GM12872 (cell line): ENCODE data around the gene TMEM38B.

Source experiments
- CTCF ChIP-seq: IDR thresholded peaks from 3 replicates; pipeline ENCODE4 v1.5.1; 2011; ENCODE audit warnings: low read depth, mild to moderate bottlenecking, low read length, moderate library complexity; ENCODE audit not compliant: insufficient read depth

TMEM38B gene

GRCh38 chr9:105711867-105712266 lies 17.5 kb downstream of the TMEM38B start:
- TF ChIP-seq CTCF, result no peak

- no peak for TF ChIP-seq CTCF
Observed at GRCh38 chr9:105712297-105712696, 18.0 kb downstream of the TMEM38B start.

GRCh38 chr9:105712773-105713172 lies 18.4 kb downstream of the TMEM38B start:
- TF ChIP-seq CTCF, result no peak

GRCh38 chr9:105713260-105714019 lies 19.1 kb downstream of the TMEM38B start:
- TF ChIP-seq CTCF, result no peak

GRCh38 chr9:105714020-105714331 lies 19.6 kb downstream of the TMEM38B start:
- TF ChIP-seq CTCF, result no peak

- TF ChIP-seq CTCF, result no peak
Observed at GRCh38 chr9:105716146-105716545, 21.8 kb downstream of the TMEM38B start.

- TF ChIP-seq CTCF, result no peak
Observed at GRCh38 chr9:105722099-105722498, 27.8 kb downstream of the TMEM38B start.

- no peak for TF ChIP-seq CTCF
Observed at GRCh38 chr9:105725370-105725769, 31.0 kb downstream of the TMEM38B start.
